DMS 273 (cell line): Measurements from ENCODE around the gene CHMP4A.

ENCODE experiments used
- DNase-seq: peaks from one replicate; lab custom pipeline; 2025; ENCODE audit not compliant: unreplicated experiment; lab: John Stamatoyannopoulos, UW

Gene CHMP4A

GRCh38 chr14:24212924-24213865 lies at the start of gene CHMP4A:
CHMP4A (minus strand) TSS chr14:24213488; CDS start chr14:24213439, 49 bp downstream.
- DNase-seq = peak; percentile 99

DNA sequence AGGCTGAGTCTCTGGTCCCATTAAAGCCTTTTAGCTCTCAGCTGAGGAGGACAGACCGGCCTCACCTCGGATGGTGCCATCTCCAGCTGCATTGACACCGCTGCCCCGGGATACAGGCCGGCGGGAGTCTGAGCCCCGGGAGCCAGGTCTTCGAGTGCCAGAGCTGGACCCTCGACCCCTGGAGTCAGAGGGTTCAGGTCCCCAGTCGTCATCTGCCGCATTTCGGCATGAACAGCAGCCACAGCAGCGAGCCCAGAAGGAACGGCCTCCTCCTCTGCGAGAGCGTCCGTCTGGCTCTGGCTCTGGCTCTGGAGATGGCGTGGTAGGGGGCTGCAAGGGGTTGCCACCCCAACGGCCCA lies 48.7 kb upstream of the CHMP4A start:
- no peak for DNase-seq

DNA sequence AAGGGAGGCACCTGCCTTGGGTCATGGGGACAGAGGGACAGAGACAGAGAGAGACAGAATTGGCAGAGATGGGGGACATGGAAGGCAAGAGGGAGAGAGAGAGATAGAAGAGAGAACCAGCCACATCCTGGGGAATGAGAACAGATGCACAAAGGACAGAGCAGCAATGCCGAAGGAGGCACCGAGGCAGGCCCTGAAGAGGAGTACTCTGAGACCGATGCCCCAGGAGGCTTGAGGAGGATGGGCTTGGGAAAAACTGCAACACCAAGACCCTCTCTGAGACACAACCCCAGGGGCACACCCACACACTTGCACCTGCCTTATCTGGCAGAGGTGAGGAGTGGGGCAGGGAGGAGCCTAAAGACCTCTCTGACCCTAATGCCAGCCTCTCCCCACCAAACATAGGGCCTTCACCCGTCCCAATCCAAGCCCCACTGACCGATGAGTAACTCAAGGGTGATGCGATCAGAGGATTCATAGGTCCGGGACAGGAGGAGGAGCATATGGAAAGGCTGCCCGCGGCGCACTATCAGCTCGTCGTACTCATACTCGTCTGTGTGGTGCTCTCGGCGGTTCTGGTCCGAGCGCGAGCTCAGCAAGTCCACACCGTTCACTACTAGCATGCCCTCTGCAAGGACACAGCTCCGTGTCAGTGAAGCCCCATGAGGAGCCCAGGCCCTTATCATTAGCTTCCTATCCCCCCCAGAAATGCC lies 48.1 kb upstream of the CHMP4A start:
- DNase-seq = no peak

DNA sequence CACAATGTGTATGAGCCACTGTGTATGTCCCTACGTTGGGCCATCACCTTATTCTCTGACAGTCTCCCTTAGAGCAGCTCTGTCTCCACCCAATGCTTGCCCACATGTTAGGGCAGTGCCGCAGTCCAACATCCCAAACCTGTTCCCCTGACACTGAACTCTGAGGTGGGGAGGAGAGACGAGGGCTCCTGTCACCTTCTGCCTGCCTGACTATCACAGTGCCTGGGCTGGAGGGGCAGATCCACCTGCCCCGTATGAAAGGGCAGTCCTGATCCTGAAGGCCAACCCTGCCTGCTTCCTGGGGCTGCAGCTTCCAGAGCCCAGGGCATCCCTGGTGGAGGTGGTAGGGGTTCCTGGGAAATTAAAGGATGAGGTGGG lies 47.5 kb upstream of the CHMP4A start:
- no peak for DNase-seq

DNA sequence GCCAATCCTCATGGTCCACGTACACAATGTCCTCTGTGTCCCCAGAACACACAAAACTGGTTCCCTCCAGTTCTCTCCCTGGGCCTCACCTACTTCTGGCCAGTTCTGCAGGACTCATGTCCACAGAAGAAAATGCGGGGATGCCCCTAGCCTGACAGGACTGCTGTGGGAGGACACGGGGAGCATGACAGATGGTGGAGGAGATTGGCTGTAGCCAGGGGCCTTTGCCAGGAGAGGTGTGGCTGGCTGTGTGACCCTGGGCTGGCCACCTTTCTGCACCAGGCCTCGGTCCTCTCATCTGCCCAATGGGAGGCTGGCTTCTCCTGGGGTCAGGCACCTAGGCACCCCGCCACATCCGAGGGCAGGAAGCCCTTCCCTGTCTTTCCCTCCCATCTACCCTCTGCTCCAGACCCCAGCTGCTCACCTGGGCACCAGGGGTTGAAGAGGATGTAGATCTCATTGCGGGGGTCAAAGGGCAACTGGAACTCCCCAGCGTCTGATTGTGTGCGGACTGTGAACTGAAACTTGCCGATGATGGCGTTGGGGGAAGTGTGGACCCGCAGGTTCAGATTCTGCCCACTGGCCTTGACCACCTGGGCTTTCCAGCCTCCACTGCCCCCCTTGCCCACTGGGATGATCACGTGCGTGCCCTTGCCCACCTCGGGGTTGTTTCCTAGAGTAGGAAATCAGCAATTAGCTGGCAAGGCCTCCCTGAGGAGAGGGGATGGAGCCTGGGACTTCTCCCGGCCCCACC lies 46.9 kb upstream of the CHMP4A start:
- no peak for DNase-seq

DNA sequence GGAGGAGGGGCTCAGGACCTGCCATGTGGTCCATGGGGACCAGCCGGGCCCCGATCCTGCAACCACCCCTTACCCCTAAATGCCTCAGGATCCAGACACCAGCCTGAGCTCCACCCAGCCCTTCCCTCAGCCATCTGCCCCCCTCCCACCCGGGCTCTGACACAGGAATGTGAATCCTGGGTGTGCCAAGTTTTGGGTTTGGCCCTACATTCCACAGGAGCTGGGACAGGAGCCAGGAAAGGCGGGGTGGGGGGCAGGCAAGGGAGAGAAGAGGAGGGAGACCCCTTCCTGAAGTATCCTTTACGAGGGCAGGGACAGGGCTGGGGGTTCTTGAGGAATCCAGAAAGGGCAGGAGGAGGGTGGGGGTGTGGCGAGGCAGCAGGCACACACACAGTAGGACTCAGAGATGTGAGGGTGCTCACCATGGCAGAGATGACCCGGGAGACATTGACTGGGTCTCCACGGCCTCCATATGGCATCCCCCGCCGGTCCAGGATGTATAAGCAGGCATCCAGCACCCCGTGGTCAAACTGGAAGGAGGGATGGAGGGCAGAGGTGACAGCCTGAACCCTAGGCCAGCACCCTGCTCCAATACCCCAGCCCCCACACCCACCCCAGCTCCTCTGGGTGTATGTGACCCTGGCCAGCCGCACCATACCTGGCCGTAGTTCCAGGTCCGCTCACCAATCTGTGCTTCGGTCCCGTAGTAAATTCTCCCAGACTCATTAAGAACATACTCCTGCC lies 46.2 kb upstream of the CHMP4A start:
- no peak for DNase-seq

DNA sequence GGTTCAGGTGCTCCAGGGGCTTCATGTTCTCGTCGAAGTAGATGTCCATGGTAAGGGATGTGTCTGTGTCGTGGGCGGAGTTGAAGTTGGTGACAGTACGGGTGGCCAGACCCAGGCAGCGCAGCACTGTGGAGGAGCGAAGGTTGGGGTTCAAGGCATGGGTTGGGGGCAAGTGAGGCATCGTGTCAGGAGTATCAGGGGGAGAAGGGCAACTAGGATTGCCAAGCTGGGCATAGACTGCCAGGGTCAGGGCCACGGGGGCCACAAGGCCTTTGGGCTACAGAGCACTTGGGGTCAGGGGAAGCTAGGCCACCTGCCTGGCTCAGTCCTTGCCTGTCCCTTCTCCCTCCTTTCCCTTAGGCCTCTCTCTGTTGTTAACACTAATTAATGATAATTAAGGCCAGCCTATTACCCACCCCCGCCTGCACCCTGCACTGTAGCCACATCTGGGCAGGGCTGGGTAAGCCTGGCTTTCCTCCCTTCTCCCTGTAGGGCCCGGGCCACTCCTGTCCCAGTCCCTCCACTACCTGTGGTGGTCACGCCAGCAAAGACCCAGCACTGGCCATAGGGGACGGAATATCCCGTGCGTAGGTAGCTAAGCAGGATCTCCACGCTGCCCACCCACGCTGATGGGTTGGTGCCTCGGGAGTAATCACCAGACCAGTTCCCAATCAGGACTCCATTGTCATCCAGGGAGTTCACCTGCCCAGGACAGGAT lies 45.4 kb upstream of the CHMP4A start:
- no peak for DNase-seq

- no peak for DNase-seq
Measured at GRCh38 chr14:24258119-24258518, 44.8 kb upstream of the CHMP4A start.

GRCh38 chr14:24256960-24257359 lies 43.7 kb upstream of the CHMP4A start:
- DNase-seq = no peak

DNA sequence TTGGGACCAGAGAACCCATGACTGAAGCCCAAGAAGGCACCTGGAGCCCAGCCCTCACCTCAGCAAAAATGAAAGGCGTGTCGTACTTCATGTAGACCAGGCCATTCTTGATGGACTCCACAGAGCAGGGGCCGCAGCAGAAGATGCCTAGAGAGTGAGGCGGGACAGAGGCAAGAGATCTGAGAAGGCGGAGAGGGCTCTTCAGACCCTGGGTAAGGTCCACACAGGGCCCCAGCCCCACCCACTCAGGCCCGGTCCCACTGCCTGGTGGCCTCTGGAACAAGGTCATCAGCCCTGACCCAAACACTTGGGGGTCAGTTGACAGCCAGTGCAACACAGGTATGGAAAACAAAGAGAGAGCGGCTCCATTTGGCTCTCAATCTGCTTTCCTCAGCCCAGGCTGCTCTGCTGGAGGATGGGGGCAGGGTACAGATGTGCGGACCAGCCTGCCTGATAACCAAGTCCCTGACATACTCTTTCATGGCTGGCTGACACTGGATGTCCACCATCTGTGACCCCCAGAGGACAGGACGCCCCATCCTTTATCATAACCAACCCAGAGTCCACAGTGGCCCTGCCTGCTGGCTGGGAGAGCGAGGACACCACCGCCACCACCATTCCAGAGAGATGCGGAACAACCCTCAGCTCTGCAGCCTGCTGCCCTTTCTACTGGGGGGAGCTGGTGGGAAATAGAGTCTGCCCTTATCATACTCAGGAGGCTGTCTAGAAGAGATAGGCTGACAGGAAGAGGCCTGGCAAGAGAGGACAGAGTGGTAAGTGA lies 42.8 kb upstream of the CHMP4A start:
- DNase-seq = no peak

- DNase-seq = no peak
Measured at GRCh38 chr14:24255438-24255837, 42.1 kb upstream of the CHMP4A start.

GRCh38 chr14:24254630-24255392 lies 41.5 kb upstream of the CHMP4A start:
- DNase-seq = no peak

GRCh38 chr14:24253936-24254335 lies 40.6 kb upstream of the CHMP4A start:
- DNase-seq = no peak

DNA sequence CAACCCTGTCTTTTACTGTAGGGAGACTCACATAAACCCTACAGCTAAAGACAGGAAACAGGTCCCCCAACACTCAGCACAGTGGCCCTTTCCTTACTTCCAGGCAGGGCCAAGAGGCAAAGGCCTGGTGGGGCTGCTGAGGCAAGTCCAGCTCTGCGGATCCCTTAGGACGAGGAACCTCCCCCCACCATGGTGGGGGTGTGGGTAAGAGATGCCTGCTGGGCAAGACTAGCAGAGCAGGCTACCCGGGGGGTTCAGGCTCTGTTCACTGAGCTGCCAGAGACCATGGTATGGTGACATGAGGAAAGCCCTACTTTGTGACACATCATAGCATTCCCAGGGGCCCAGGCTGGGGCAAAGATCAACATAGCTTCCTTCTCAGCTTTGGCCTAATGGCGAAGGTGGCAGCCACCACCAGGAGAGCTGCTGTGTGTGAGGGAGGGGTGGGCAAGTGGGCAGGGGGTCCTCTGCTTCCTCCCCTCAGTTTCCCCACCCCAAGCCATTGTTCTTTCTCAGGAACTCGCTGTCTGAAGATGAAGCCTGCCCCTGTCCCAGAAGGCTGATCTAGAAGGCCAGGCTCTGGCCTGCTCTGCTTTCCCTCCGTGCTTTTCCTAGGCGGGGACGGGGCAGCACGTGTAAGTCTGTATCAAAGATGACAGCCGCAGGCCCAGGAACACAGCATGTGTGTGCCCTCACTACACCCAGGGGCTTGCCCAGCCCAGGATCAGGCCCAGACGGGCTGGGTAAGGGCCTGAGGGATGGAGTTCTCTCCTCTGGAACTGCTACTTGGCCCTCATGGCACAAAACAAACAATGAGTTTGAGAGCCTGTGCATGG lies 39.2 kb upstream of the CHMP4A start:
- DNase-seq = no peak

DNA sequence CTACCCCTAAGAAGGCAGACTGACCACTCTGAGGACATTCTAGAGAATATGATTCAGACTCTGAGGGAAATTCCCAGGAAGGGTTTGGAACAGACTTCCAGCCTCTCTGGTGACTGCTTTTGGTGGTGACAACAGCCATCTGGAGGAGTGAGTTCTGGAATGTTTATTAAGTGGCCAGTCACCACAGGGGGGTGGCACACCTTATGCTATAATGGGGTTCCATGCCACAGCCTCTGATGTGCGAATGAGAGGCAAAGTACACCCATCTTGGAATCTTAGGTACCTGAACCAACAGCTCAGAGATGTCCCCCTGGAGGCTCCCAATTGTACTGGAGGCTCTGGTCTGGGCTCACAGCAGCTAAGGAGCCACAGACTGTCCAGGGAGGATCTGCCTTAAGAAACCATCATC lies 38.6 kb upstream of the CHMP4A start:
- DNase-seq = no peak

DNA sequence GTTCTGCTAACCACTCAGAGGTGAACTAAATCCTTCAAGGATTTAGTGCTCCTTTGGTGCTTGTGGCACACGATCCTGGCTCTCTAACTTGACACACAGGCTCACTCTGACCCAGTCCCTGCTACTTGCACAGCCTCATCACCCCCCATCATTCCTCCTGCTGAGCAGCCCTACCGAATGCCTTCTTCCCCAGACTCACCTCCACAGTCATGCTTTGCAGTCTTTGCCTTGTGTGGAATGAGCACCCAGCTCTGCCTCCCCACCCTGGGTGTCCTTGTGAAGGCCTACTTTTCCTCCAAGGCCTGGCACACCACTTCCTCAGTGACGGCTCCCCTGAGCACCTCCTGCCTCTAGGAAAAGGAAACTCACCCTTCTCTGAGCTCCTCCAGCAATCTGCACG lies 37.1 kb upstream of the CHMP4A start:
- DNase-seq = no peak

GRCh38 chr14:24249230-24250021 lies 36.1 kb upstream of the CHMP4A start:
- DNase-seq = no peak
